NB4 (cell line): ENCODE results near the gene RPS6KA6.

ENCODE experiments used
- DNase-seq: peaks from one replicate; pipeline ENCODE4 v3.0.0; 2010; ENCODE audit warnings: low read depth
- H3K4me3 ChIP-seq: one replicate; pipeline ENCODE4 v1.5.1; 2011; ENCODE audit warnings: mild to moderate bottlenecking, low read depth, low read length, moderate library complexity
- MYC ChIP-seq: IDR thresholded peaks from 2 replicates; pipeline ENCODE4 v1.6.1; 2011; ENCODE audit warnings: low read depth, low read length
- POLR2A ChIP-seq: IDR thresholded peaks from 2 replicates; pipeline ENCODE4 v1.6.1; 2011; ENCODE audit warnings: mild to moderate bottlenecking; ENCODE audit not compliant: insufficient read length; ENCODE audit errors: extremely low read depth
- TF ChIP-seq, protein P1 (sequence below): IDR thresholded peaks from one replicate; pipeline ENCODE4 v1.5.1; 2012; ENCODE audit warnings: low read depth, low read length
- TF ChIP-seq, protein P2 (sequence below): IDR thresholded peaks from 2 replicates; pipeline ENCODE4 v1.6.1; 2011; ENCODE audit warnings: low read depth, low read length

RPS6KA6 gene

DNA sequence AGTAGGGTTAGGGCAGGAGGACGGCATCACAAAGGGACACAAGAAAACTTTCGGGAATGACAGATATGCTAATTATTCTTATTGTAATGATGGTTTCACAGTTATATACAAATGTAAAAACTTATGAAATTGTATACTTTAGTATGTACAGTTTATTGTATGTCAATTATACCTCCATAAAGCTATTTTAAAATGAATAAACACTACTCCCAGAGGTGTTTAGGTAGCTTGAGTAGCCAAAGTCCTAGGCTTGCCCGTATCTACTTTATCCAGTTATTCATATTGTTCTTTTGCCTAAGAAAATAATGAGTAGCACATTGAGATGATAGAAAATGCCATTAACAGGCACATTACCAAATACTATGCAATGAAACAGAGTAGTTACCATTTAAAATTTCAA lies 43.0 kb downstream of the RPS6KA6 start:
- TF ChIP-seq, protein P1, sequence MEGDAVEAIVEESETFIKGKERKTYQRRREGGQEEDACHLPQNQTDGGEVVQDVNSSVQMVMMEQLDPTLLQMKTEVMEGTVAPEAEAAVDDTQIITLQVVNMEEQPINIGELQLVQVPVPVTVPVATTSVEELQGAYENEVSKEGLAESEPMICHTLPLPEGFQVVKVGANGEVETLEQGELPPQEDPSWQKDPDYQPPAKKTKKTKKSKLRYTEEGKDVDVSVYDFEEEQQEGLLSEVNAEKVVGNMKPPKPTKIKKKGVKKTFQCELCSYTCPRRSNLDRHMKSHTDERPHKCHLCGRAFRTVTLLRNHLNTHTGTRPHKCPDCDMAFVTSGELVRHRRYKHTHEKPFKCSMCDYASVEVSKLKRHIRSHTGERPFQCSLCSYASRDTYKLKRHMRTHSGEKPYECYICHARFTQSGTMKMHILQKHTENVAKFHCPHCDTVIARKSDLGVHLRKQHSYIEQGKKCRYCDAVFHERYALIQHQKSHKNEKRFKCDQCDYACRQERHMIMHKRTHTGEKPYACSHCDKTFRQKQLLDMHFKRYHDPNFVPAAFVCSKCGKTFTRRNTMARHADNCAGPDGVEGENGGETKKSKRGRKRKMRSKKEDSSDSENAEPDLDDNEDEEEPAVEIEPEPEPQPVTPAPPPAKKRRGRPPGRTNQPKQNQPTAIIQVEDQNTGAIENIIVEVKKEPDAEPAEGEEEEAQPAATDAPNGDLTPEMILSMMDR = no peak
- no peak for TF ChIP-seq POLR2A
- TF ChIP-seq, protein P2, sequence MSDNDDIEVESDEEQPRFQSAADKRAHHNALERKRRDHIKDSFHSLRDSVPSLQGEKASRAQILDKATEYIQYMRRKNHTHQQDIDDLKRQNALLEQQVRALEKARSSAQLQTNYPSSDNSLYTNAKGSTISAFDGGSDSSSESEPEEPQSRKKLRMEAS = no peak
- TF ChIP-seq MYC = no peak
- no peak overlapping the region for H3K4me3 ChIP-seq
- no peak for DNase-seq

DNA sequence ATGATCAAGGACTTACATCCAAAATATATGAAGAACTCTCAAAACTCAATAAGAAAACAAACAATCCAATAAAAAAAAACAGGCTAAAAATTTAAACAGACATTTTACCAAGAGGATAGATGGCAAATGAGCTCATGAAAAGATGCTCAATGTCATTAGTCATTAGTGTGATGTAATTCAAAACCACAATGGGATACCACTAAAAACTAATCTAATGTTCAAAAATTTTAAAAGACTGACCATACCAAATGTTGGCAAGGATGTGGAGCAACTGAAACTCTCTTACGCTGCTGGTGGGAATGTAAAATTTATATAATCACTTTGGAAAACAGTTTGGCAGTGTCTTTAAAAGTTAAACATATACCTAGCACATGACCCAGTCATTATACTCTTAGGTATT lies 43.7 kb downstream of the RPS6KA6 start:
- DNase-seq = no peak
- TF ChIP-seq POLR2A = no peak
- no peak for TF ChIP-seq MYC
- TF ChIP-seq, protein P2 = no peak
- TF ChIP-seq, protein P1 = no peak
- no peak overlapping the region for H3K4me3 ChIP-seq

DNA sequence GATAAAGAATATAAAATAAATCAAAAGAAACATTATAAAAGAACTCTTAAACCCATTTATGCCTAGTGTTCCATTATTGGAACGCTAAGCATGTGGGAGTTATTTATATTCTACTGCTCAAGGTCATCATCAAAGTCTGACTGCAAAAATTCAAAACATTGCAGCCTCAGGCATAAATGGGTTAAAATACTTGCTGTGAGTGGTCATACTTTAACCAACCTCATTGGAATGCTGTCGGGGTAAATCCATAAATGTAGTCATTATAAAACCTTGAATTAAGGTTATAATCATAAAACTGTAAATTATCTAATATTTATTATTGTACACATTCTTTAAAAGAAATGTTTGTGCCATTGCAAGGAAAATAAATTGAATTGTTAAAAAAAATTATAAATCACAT lies 55.0 kb downstream of the RPS6KA6 start:
- DNase-seq = no peak
- H3K4me3 ChIP-seq = no peak overlapping the region
- TF ChIP-seq, protein P1 = no peak
- TF ChIP-seq POLR2A = no peak
- no peak for TF ChIP-seq MYC
- TF ChIP-seq, protein P2 = no peak

DNA sequence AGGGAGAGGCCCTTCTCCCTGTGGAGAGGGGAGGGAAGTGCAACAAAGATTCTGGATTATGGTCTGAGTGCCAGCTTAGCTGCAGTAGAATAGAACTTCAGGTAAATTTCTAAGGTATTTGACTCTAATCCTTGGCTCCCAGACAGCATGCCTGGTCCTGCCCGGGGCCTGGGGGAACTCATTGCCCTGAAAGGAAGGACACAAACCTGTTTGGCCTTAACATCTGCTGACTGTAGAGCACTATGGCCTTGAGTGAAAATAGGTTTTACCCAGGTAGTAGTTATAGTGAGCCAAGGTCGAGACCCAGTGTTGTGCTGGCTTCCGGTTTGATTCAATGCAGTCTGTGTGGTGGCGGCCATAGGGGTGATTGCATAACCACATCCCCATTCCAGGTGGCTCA lies 64.4 kb downstream of the RPS6KA6 start:
- no peak overlapping the region for H3K4me3 ChIP-seq
- TF ChIP-seq POLR2A (no peak), MYC (no peak)
- TF ChIP-seq, protein P1 = no peak
- TF ChIP-seq, protein P2 = no peak
- DNase-seq = no peak

DNA sequence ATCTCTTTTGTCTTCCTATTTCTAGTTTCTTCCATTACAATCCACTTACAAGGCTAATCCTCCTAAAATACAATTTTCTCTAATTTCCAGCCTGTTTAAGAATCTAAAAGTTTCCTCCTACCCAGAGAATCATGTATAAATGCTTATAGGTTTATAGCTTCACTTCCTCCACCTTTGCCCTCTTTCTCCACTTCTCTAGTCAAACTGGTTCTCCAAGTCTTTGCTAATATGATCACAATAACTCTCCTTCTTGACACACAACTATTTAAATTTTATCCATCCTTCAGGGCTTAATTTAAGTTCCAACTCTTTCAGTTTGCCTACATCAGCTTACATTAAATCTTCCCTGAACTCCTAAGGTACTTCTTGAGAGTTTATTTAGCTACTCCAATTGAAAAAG lies 69.2 kb downstream of the RPS6KA6 start:
- no peak overlapping the region for H3K4me3 ChIP-seq
- TF ChIP-seq, protein P2 = no peak
- TF ChIP-seq, protein P1 = no peak
- no peak for TF ChIP-seq MYC
- no peak for TF ChIP-seq POLR2A
- DNase-seq = no peak

DNA sequence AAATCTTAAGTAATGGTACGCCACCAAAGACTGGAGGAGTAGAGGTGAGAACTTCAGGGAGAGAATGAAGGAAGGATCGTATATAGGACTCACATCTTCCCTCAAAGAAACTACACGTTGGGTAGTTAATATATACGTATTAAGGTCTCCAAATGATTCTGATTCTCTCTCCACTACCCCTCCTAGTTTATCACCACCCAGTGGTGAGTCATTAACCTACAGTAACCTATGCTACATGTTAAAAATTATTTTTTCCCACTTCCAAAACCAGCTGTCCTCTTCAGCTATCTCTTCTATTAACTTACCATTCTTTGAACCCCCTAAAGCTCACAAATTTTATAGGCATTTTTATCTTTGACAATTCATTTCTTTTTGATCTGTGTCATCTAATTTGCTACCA lies 69.7 kb downstream of the RPS6KA6 start:
- TF ChIP-seq POLR2A = no peak
- TF ChIP-seq, protein P1 = no peak
- no peak for TF ChIP-seq MYC
- TF ChIP-seq, protein P2 = no peak
- DNase-seq = no peak
- H3K4me3 ChIP-seq = no peak overlapping the region
